GM12874 (cell line): ENCODE results near the gene PRKRIP1.
A peak's percentile ranks its signal among the peaks of the same experiment; 100 is the strongest.

Experiments
- TF ChIP-seq, protein P1 (sequence below): IDR thresholded peaks from 2 replicates; pipeline ENCODE4 v1.5.1; 2011; ENCODE audit warnings: low read depth, mild to moderate bottlenecking, control low read depth, low read length, moderate library complexity; ENCODE audit not compliant: insufficient read depth

PRKRIP1 gene

DNA sequence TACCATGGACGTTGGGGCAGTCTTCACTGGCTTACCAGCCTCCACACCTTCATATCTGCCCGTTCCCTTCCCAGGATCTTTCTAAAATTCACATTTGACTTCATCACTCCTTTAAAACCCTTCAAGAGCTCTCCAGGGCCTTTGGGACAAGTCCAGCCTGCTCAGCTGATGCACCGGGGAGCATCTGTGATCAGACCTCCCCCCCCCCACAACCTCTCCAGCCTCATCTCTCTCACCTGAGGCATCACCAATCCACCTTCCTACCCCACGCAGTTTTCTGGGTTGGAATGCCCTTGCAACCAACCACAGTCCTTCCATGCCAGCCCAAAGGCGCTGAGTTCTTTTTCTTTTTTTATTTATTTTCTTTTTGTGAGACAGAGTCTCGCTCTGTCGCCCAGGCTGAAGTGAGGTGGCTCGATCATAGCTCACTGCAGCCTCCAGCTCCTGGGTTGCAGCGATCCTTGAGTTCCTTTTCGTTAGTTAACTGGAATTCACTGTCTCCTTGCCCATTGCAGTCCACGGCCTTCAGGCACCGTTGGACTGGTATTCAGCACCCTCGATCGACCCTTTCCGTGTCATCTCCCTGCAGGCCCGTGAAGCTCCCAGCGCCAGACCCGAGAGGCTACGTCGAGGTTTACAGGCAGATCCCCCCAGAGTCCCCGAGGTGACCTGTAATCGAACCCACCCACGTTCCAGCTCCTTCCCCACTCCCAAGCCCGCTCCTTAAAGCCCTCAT lies 67.8 kb downstream of the PRKRIP1 start:
- TF ChIP-seq, protein P1, sequence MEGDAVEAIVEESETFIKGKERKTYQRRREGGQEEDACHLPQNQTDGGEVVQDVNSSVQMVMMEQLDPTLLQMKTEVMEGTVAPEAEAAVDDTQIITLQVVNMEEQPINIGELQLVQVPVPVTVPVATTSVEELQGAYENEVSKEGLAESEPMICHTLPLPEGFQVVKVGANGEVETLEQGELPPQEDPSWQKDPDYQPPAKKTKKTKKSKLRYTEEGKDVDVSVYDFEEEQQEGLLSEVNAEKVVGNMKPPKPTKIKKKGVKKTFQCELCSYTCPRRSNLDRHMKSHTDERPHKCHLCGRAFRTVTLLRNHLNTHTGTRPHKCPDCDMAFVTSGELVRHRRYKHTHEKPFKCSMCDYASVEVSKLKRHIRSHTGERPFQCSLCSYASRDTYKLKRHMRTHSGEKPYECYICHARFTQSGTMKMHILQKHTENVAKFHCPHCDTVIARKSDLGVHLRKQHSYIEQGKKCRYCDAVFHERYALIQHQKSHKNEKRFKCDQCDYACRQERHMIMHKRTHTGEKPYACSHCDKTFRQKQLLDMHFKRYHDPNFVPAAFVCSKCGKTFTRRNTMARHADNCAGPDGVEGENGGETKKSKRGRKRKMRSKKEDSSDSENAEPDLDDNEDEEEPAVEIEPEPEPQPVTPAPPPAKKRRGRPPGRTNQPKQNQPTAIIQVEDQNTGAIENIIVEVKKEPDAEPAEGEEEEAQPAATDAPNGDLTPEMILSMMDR, result no peak

DNA sequence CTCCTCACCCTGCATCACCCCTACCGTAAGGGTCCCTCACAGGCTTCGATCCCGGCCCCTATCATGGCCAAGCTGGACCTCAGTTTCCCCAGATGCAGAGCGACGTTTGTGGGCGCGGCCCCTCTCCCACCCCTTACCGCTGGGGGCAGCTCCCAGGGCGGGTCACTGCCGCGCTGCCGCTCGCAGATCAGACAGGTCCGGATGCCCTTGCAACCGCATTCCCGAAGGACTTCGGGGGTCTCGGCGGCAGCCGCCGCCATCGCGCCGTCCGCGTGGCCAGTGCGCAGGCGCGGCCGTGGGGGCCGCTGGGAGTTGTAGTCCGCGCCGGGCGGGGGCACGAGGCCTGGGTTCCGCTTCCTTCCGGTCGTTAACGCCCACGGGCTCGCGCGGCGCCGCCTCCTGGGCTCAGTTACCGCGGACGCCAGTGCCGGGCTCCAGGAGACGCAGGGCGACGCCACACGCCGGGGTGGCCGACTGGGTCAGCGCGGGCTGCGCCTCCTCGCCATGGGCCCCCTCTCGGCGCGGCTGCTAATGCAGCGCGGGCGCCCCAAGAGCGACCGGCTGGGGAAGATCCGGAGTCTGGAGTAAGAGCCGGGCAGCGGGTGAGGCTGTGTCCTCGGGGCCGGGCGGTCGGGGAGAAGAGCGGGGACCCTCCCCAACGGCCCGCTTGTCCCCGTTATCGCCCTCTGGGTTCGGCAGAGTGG lies 68.6 kb downstream of the PRKRIP1 start, which contains the start of the genes ALKBH4 and LRWD1:
ALKBH4 (minus strand) TSS at position 287 of the 704 bp plus-strand sequence; CDS start at position 260, 27 bp downstream.
LRWD1 (plus strand) TSS at position 408 of the 704 bp plus-strand sequence; CDS start at position 505, 97 bp downstream.
- TF ChIP-seq, protein P1, result peak; percentile 32

DNA sequence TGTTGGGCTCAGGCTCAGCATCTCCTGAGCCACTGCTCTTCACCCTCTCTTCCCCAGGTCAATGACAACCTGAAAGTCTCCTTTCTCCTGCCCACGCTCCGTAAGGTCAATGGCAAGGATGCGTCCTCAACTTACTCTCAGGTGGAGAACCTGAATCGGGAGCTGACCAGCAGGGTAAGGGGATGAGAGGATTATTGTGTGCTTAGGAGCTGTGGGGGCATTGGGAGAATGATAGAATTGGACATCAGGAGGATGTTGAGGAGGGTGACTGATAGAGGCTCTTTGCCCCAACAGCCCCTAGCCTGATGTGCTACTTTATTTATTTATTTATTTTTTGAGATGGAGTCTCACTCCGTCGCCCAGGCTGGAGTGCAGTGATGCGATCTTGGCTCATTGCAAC lies 69.9 kb downstream of the PRKRIP1 start:
- TF ChIP-seq, protein P1, result no peak

DNA sequence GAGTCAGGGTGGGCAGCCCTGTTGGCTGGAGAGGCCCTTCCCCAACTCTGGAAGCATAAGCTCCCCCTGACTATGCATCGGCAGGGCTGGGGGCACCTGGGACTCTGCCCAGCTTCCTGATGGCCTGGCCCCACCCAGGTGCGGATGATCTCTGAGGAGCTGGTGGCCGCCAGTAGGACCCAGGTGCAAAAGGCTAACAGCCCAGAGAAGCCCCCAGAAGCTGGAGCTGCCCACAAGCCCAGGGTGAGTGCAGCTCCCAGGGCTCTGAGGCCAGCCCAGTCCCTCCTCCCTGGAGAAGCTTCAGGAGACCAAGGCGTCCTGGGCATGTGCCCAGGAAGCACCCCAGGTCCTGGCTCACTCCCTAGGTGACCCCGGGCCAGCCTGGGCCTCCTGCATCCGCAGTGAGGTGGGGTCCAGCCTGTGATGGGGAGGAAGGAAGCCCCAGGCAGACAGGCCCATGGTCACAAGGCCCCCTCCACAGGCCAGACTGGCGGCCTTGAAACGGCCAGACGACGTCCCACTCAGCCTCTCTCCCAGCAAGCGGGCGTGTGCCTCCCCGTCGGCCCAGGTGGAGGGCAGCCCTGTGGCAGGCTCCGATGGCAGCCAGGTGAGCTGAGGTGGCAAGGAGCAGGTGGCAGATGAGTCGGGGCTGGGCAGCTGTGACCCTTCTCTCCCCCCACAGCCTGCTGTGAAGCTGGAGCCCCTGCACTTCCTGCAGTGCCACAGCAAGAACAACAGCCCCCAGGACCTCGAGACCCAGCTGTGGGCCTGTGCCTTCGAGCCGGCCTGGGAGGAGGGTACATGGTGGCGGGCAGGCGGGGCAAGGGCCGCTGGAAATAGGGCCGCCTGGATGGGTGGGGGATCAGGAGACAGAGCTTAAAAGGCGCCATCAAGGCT lies 71.7 kb downstream of the PRKRIP1 start:
- TF ChIP-seq, protein P1, result no peak

DNA sequence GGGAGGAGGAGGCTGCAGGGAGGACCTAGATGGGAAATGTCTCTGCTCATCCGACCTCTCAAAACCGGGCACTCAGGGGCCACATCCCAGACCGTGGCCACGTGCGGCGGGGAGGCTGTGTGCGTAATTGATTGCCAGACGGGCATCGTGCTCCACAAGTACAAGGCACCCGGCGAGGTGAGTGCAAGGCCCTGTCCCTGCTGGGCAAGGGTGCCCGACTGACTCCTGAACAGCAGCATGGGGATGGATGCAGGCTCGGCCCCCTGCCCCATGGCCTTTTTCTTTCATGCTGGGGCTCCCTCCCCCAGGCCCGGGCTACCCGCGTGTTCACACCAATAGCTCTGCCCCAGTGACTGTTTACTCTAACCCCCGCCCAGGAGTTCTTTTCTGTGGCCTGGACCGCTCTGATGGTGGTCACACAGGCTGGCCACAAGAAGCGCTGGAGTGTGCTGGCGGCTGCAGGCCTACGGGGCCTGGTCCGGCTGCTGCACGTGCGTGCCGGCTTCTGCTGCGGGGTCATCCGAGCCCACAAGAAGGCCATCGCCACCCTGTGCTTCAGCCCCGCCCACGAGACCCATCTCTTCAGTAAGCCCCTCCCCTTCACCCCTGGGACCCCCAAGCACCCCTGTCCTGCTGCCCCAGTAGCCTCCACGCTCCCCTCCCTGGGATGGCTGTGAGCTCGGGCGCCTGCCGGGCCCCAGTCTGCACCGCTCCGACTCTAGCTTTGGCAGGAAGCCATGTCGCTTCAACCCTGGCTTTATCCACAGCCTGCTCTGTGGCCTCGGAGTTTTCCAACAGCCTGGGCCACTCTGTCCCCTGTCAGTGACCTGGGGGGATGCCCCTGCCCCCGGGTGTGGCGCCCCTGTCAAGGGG lies 72.6 kb downstream of the PRKRIP1 start:
- TF ChIP-seq, protein P1, result no peak

DNA sequence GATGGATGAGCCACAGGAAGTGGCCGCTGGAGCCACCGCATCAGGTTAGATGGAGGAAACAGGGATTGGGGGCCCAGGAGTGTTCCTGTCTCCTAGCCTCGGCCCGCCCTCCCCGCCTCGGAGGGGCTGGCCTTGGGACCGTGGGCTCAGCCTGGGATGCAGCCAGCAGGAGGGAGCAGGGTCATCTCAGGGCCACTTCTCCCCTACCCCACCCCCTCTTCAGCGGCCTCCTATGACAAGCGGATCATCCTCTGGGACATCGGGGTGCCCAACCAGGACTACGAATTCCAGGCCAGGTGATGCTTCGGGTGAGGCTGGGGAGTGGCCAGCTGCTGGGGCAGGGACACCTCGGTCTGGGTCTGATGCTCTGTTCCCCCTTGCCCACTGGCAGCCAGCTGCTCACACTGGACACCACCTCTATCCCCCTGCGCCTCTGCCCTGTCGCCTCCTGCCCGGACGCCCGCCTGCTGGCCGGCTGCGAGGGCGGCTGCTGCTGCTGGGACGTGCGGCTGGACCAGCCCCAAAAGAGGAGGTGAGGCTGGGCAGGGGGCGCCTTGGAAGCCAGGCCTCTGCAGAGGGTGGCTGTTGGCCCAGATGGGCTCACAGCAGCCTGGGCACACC lies 73.3 kb downstream of the PRKRIP1 start:
- TF ChIP-seq, protein P1, result no peak
